Measurements from ENCODE around the gene MYRF. TPM values are rescaled to one million over a fixed set of nuclear protein-coding genes. Genes with fewer than 3 reads are reported as not detected.

MYRF gene
- total RNA-seq, 4 donors from 2014 or later, result 18.2 to 80.9 (median 49.9) TPM

DNA sequence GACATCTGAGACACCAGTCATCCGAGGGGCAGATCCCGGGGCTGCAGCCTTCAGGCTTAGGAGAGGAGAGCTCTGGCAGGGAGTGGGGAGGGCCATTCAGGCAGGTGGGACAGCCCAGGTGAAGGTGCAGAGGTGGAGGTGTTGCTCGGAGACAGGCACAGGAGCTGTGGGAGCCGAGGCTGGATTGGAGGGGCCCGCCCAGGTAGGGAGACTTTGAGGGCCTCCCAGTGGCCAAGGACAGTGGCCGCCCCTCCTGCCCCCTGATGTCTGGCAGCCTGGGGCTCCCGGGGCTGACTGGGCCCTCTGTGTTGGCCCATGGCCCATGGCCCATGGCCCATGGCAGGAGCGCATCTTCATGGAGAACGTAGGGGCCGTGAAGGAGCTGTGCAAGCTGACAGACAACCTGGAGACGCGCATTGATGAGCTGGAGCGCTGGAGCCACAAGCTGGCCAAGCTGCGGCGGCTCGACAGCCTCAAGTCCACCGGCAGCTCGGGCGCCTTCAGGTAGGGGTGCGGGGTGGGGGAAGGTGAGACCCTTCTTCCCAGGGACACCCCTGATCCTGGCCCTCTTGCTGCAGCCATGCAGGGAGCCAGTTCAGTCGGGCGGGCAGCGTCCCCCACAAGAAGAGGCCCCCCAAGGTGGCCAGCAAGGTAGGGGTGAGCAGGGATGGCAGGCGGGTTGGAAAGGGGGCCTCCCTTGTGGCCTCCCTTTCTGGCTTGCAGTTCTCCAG is 26.6 kb downstream of the MYRF start:
- Histone ChIP-seq H3K27me3 (no peaks in the 10 kb centered on the region), H3K27ac (no peak overlapping the region), H3K36me3 (peaks cover 0 to 48% (median 0%) of the 10 kb centered on the region in 3 donors), H3K9me3 (no peaks in the 10 kb centered on the region), H3K4me1 (peaks cover 0 to 6% (median 0%) of the 10 kb centered on the region in 4 donors), H3K4me3 (no peak overlapping the region)
- TF ChIP-seq, protein P1, sequence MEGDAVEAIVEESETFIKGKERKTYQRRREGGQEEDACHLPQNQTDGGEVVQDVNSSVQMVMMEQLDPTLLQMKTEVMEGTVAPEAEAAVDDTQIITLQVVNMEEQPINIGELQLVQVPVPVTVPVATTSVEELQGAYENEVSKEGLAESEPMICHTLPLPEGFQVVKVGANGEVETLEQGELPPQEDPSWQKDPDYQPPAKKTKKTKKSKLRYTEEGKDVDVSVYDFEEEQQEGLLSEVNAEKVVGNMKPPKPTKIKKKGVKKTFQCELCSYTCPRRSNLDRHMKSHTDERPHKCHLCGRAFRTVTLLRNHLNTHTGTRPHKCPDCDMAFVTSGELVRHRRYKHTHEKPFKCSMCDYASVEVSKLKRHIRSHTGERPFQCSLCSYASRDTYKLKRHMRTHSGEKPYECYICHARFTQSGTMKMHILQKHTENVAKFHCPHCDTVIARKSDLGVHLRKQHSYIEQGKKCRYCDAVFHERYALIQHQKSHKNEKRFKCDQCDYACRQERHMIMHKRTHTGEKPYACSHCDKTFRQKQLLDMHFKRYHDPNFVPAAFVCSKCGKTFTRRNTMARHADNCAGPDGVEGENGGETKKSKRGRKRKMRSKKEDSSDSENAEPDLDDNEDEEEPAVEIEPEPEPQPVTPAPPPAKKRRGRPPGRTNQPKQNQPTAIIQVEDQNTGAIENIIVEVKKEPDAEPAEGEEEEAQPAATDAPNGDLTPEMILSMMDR (IDR thresholded peaks at IDR 0.05), result no peak
- TF ChIP-seq POLR2A (IDR thresholded peaks at IDR 0.05), result no peak
- DNase-seq, result no peak

DNA sequence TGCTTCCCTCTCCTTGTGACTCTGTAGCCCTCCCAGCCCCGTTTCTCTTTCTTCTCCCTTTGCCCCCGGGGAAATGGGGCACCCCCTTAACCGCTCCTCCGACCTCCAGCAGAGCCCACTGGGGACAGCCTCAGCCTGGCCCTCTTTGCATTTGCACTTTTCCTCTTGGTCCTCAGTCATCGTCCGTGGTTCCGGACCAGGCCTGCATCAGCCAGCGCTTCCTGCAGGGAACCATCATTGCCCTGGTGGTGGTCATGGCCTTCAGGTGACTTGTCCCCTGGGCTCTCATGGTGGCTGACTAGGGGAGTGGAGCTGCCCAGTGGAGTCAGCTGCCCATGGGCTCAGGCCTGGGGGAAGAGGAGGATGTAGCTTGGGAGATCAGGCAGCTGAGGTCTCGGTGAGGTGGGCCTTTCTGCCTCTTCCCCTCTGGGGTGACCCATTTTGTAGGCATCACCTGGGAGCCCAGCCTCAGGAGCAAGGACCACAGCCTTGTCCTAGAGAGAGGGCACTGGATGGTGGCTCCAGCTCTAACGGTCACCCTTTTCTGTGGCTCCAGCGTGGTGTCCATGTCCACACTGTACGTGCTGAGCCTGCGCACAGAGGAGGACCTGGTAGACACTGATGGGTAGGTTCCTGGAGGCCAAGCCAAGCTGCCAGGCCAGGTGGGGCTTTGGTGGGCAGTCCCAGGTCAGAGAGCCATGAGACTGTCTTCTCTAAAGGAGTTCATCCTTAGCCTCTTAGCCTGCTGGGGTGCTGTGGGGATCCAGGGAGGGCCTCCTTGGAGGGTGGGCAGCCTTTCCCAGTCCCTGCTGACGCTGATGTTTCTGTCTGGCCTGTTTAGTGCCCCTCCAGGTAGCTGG is 27.5 kb downstream of the MYRF start:
- no peak overlapping the region for H3K27ac ChIP-seq
- H3K36me3 ChIP-seq, result peaks cover 0 to 57% (median 0%) of the 10 kb centered on the region in 3 donors
- TF ChIP-seq POLR2A (IDR thresholded peaks at IDR 0.05), result no peak
- TF ChIP-seq, protein P1 (IDR thresholded peaks at IDR 0.05), result no peak
- no peak for DNase-seq
- H3K4me3 ChIP-seq, result no peak overlapping the region
- no peaks in the 10 kb centered on the region for H3K27me3 ChIP-seq
- H3K4me1 ChIP-seq, result peaks cover 0 to 6% (median 0%) of the 10 kb centered on the region in 4 donors
- no peaks in the 10 kb centered on the region for H3K9me3 ChIP-seq

DNA sequence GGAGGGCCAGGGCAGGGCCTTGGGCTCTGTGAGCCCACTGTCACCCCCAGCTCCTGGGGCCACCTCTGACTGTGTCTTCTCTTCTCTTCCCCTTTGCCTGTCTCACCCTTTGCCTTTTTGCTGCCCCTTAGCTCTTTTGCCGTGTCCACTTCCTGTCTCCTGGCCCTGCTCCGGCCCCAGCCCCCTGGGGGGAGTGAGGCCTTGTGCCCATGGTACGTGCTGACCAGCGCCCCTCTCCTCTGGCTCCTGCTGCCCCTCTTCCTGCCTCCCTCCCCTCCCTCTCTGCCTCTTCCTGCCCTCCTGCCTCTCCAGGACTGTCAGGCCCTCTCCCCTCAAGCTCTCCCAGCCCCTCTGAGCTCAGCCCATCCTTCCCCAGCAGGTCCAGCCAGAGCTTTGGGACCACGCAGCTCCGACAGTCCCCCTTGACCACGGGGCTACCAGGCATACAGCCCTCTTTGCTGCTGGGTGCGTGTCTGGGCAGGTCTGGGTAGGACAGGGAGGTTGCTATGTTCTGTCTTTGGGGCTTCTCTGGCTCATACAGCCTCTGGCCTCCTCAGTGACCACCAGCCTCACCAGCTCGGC is 28.2 kb downstream of the MYRF start:
- TF ChIP-seq, protein P1 (IDR thresholded peaks at IDR 0.05), result no peak
- TF ChIP-seq POLR2A (IDR thresholded peaks at IDR 0.05), result no peak
- Histone ChIP-seq H3K4me3 (no peak overlapping the region), H3K4me1 (peaks cover 0 to 6% (median 0%) of the 10 kb centered on the region in 4 donors), H3K36me3 (peaks cover 0 to 64% (median 0%) of the 10 kb centered on the region in 3 donors), H3K27ac (no peak overlapping the region), H3K9me3 (no peaks in the 10 kb centered on the region), H3K27me3 (no peaks in the 10 kb centered on the region)
- DNase-seq, result no peak

DNA sequence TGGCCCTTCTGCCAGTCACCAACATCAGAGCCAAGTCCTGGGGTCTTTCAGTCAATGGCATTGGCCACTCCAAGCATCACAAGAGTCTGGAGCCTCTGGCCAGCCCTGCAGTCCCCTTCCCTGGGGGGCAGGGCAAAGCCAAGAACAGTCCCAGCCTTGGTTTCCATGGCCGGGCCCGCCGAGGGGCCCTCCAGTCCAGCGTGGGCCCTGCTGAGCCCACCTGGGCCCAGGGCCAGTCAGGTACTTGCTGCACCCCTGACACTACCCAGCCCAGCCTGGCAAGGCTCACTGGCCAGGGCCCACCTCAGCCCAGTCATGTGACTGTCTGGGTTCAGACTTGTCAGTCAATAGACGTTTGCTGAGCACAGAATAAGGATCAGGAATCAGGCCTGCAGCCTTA is 29.1 kb downstream of the MYRF start:
- Histone ChIP-seq H3K27me3 (no peaks in the 10 kb centered on the region), H3K27ac (no peak overlapping the region), H3K9me3 (no peaks in the 10 kb centered on the region), H3K4me3 (no peak overlapping the region), H3K36me3 (peaks cover 0 to 74% (median 0%) of the 10 kb centered on the region in 3 donors), H3K4me1 (peaks cover 0 to 6% (median 0%) of the 10 kb centered on the region in 4 donors)
- no peak for TF ChIP-seq POLR2A (IDR thresholded peaks at IDR 0.05)
- TF ChIP-seq, protein P1 (IDR thresholded peaks at IDR 0.05), result no peak
- DNase-seq, result no peak

DNA sequence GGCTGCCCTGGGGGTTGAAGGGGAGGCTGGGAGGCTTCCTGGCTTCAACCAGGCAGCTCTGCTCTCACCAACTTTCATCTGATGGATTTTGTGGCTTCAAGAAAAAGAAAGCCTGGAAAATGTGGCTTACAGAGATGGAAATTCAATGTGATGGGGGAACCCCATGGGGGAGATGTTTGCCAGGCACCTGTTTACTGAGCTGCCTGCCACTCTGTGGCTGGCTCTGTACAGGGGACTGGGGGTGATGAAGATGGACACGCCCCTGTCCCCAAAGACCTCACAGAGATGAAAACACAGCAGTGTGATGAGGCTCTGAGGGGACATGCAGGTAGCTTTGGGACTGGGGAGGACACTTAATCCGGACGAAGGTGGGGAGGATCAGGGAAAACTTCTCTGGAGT is 29.9 kb downstream of the MYRF start:
- no peak overlapping the region for H3K27ac ChIP-seq
- no peaks in the 10 kb centered on the region for H3K27me3 ChIP-seq
- peaks cover 0 to 76% (median 0%) of the 10 kb centered on the region in 3 donors for H3K36me3 ChIP-seq
- peaks cover 0 to 1% (median 0%) of the 10 kb centered on the region in 4 donors for H3K4me1 ChIP-seq
- no peaks in the 10 kb centered on the region for H3K9me3 ChIP-seq
- H3K4me3 ChIP-seq, result no peak overlapping the region
- TF ChIP-seq, protein P1 (IDR thresholded peaks at IDR 0.05), result no peak
- no peak for TF ChIP-seq POLR2A (IDR thresholded peaks at IDR 0.05)
- DNase-seq, result no peak
